Pons (tissue), 1 donor: ENCODE results near the gene RIMBP2.
"Not testable (repeated sequence)": the region's sequence is repeated elsewhere in the genome, so short reads cannot be mapped to it uniquely, and the experiment has no call there.

ENCODE experiments used
- DNase-seq: peaks from one replicate; pipeline ENCODE4 v3.0.0-alpha.2; 2016; ENCODE audit warnings: low spot score

The RIMBP2 gene

DNA sequence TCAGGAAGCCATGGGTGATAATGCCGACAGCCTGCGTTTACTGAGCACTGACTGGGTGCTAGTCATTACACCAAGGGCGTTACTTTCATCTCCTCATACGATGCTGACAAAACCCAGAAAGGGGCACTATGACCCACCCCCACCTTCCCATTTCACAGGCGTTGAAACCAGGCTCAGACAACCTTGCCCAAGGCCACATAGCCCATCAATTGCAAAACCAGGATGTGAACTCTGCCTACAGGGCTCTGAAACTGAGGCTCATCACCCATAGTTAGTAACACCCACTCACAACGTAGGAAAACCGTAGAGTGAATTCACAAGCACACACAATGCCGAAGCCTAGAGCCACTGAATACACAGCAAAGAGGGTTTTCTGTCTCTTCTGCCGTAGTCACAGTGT is 119.9 kb downstream of the RIMBP2 start:
- no peak for DNase-seq

DNA sequence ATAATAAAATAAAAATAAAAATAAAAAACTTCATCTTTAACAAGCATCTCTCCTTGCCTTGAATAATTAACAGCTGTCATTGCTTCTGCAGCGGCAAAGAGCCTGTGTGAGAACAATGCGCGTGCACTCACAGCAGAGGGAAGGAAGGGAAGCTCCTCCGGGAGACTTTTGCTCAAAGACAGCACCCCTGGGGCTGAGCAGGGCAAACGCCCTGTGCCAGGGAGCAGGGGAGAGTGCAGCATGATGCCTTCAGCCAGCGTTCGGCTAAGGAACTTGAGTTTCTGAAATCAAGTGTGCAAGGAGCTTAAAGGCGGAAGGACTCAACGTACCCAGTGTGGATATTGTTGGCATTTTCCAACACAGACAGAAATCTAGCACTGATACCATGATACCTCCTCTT is 120.5 kb downstream of the RIMBP2 start:
- DNase-seq, result no peak

DNA sequence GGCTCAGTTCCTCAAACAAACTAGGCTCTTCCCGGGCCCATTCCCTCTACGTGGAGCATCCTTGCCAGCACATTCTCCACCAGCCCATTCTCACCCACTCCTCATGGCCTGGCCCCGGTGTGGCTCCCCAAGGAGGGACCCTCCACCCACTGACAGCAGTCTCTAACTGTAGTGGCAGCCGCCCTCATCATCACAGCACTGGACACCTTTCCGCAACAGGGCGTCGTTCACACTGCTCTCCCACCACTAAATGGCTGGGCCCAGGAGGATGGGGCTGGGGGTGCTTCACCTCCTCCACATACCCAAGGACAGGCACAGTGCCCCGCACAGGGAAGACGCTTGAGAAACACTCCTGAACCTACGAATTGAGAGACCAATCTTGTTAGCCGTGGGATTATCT is 123.0 kb downstream of the RIMBP2 start:
- no peak for DNase-seq

DNA sequence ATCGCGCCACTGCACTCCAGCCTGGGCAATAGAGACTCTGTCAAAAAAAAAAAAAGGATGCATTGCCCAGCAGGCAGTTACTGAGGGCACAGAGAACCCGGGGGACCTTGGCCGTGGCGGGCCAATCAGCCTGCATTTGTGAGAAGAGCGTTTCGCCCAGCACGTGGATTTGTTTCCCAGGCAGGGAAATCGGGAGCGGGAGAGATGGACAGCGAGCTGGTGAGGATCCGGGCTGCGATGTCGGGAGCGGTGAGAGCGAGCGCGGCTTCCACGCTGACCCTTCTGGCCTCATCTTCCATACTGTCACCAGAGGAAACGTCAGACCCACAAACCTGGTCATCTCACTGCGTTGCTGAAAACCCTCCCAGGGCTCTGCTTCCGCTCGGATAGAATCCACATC is 123.5 kb downstream of the RIMBP2 start:
- no peak for DNase-seq

DNA sequence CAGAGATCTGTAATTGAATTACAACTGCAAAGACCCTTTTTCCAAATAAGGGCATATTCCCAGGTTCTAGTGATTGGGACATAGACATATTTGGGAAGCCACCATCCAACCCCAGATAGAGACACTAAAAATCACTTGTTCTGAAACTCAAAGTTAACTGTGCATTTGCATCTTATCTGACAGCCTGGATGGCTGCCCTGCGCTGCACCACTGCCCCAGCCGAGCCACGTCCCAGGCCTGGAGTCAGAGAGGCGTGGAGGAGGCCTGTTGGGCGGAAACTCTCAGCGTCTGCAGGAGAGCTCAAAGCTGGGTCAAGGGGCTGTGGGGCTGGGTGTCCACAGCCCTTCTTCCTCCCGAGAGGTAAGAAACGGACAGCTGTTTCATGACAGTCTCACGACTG is 124.4 kb downstream of the RIMBP2 start:
- no peak for DNase-seq

DNA sequence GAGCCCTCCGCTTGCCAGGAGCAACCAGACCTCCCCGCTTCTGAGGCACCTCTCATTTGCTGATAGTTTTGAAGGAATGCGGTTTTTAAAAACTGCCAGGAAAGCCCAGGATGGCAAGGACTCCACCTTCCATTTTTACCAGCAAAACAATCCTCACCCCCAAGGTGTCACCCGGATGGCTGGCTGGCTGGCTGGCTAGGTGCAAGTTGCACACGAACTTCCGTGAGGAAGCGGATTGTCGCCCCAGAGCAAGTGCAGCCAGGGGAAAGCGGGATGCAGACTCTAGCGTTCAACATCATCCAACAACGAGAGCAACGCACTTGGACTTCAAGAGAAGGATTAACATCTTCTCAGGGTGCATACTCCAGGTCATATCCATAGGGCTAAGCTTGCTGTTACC is 125.4 kb downstream of the RIMBP2 start:
- DNase-seq, result no peak

DNA sequence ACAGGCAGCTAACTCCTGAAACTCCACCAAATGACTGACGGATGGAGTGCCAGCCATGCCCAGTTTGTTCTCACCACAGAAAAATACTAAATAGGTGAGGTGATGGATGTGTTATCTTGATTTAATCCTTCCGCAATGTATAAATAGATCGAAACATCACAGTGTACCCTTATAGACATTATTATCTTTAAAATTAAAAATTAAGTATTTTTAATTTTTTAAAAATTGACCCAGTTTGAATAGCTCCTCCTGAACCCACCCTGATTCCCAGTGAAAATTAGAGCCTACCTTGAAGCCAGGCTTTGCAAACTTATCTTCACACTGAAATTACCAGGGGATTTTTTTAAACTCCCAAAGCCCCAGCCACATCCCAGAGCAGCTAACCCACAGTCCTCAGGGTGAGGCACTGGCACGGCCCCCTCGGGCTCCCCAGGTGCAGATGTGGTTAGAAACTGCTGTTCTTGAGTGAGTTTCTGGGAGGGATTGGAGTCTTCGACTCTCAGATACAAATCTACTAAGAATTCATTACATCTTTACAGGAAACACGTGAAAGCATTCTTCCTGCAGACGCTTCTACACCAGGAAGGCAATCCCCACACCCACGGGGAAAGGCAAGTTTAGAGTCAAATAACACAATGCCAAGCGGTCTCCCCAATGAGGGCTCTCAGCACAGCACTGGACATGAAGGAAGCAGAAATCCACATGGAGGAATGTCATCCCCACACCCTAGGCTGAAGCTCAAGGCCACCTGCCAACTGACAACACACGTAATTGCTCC is 126.4 kb downstream of the RIMBP2 start:
- no peak for DNase-seq

DNA sequence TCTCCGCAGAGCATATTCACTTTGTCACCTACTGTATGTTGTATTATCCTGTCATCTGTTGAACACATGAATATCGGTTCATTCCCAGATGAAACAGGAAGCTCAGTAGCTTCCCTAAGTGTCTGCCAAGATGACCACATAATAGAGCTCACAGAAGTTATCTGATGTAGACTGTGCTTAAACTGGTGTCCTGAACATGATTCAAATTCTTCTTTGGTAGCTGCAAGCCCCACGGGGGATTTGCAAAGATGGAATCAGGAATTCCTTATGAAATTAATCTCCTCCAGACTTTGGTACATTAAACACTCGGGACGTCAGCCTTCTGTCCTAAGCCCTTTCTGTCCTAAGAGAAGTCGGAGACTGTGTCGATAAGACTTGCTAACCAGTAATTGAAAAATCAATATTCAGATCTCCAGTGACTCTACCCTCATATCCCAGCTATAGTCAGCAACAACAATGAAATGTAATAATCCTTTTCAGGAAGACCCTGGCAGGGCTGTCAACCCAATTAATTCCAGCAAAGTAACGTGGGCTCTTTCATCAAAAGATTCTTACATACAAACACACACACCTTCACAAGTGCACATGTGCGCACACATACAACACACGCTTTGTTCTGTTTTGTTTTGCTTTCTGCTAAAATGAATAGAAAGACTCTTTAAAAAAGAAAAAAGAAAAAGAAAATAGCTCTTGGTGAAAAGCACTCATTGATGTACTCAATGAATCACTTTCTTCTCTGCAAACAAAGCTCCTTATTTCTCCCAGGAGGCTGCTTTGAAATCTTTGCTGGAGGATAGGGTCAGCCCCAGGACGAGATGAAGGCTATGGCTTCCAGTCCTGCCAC is 127.2 kb downstream of the RIMBP2 start:
- DNase-seq, result peak; percentile 36

DNA sequence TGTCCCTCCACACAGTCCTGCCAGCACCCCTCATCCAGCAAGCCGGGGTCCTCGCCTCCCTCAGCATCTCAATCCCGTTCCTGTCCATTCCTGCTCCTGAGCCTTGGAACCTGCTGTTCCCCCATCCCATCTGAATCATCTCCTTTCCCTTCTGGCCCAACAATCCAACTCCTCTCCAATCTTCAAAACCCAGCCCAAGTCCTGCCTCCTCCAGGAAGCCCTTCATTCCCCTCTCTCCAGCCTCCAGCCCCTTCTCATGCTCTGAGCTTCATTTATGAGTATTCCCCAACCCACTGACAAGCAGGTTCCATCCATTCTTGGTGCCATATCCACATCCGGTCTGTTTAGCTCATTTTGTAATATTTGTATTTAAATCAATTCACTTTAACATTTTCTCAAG is 128.1 kb downstream of the RIMBP2 start:
- DNase-seq, result no peak

DNA sequence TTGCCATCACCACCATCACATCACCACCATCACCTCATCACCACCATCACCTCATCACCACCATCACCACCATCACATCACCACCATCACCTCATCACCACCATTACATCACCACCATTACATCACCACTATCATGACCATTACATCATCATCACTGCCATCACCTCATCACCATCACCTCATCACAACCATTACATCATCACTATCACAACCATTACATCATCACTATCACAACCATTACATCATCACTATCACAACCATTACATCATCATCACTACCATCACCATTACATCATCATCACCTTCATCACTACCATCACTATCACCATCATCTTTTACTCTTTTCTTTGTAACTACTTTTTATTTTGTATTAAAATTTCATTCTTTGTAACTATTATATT is 131.6 kb downstream of the RIMBP2 start:
- not testable (repeated sequence) for DNase-seq

DNA sequence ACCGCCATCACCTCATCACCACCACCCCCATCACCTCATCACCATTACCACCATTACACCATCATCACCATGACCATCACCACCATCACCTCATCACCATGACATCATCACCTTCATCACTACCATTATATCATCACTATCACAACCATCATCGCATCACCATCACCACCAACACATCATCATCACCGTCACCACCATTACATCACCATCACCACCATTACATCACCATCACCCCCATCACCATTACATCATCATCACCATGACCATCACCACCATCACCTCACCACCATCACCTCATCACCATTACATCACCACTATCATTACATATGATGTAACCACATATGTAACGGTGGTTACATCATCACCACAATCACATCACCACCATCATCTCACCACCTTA is 132.3 kb downstream of the RIMBP2 start:
- no peak for DNase-seq

DNA sequence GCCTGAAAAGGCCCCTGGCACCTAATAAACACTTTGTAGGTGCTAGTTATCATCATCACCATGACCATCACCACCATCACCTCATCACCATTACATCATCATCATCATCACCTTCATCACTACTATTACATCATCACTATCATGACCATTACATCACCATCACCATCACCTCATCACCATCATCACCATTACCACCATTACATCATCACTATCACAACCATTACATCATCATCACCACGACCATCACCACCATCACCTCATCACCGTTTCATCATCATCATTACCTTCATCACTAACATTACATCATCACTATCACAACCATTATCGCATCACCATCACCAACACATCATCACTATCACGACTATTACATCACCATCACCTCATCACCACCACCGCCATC is 132.8 kb downstream of the RIMBP2 start:
- DNase-seq, result no peak

DNA sequence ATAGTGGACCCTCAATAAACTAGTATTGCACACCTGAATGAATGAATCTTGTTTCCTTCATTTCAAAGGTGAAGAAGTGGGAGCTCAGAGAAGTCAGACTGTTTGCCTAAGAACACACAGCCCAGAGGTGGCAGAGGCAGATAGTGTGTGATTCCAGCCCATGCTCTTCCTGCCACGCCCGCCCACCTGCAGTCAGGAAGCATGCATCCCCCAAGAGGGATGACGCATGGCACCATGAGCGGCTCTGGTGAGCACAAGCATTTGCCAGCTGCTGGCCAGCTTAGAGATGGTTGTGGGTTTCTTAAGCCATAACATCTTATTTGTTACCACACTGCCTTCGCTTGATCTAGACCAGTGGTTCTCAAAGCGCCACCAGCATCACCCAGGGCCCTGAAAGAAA is 133.8 kb downstream of the RIMBP2 start:
- no peak for DNase-seq

DNA sequence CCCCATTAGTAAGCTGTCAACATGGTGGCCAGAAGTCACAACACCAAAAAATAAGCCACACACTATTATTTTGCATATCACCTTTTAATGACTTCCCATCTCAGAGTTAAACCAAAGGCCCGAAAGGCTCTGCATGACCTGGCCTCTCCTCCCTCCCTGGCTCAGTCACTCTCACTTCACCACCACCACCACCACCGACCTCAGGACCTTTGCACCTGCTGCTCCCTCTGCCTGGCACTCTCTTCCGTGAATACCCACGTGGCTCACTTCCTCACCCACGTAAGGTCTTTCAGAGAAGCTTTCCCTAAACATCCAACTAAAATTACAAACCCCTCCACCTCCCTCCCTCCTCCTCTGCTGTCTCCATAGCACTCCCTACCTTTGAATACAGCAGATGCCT is 134.3 kb downstream of the RIMBP2 start:
- DNase-seq, result no peak

DNA sequence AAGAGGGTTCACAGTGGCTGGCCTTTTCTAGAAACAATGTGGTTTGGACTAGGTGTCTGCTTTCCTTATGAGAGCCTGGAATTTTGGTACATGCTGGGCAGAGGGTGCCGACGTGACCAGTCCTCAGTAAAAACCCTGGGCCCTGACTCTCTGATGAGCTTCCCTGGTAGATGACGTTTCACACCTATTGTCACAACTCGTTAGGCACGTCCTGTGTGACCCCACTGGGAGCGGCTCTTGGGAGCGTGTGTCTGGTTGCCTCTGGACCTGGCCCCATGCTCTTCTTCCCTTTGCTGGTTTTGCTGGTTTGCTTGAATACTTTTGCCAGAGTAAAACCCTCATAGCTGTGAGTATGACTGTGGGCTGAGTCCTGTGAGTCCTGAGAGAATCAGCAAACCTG is 136.9 kb downstream of the RIMBP2 start:
- DNase-seq, result no peak

DNA sequence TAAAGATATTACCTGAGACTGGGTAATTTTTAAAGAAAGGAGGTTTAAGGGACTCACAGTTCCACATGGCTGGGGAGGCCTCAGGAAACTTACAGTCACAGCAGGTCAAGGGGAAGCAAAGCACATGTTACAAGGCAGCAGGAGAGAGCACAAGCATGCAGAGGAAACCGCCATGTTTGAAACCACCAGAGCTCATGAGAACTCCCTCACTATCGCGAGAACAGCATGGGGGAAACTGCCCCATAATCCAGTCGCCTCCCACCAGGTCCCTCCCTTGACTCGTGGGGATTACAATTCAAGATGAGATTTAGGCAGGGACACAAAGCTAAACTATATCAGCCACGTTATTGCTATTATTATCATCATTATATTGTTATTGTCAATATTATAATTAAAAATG is 138.7 kb downstream of the RIMBP2 start:
- DNase-seq, result no peak

DNA sequence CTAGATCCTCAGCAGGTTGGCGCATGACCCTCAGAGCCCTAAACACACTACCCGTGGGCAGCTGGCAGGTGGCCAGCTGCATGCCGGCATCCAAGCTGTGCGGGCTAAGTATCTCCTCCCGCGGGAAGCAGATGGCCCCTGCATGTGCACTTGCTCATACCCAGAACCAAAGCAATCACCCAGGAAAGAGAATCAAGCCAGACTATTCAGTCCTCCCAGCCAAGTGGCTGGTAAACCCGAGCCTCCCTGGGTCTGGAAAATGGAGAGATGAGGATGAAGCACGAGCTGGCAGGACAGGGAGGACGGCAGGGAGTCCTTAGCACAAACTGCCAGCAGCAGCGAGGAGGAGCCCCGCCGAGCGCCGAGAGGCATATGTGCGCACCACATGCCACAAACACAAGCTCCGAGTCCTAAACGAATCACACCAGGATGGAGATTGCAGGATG is 139.7 kb downstream of the RIMBP2 start:
- no peak for DNase-seq

DNA sequence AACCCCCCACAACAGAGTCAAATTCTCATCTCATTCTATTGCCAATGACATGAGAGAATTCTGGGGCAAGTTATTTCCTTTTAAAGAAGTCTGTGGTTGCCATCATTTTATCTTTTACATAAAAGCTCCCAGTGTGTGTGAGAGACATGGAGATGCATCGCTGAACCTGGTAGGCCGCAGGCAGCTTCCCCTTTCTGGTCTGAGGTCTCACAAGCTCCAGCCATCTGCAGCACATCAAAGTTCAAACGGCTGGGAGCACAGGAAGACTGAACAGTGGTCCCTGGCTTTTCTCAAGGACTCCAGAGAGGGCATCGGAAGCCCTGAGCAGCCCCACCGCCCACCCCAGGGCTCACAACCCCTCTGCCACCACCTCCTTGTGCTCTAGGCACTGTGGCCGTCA is 141.7 kb downstream of the RIMBP2 start:
- no peak for DNase-seq

DNA sequence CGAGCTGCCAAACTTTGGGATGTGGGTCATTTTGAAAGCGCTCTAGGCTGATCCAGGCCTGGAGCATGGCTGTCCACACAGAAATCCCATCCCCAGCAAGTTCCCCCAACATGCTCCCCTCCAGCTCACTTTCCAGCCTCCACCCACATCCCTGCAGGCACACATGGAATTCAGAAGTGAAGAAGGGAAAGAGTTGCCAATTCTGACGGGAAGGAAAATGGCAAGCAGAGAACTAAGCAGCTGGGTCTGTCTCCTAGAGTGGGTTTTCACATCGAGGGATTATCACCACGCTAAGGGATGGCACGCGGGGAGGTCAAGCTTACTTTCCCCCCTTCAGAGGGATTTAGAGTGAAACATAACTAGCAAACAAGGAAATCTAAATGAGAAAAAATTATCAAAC is 142.3 kb downstream of the RIMBP2 start:
- DNase-seq, result no peak

DNA sequence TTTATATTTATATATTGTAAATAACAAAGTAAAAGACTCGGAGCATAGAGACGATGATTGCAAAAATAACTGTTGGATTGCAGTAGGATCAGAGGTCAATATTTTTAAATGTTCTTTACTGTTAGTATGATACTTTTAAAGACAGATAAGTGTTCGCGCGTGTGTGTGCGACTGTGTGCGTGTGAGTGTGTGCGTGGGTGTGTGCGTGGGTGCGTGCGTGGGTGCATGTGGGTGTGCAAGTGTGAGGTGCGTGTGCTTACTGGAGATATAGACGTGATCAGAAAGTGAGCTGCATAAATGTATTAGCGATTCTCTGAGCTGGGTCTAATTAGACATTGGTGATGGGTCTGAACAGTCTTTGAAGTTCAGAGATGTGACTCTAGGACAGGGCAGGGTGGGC is 142.9 kb downstream of the RIMBP2 start:
- DNase-seq, result no peak

DNA sequence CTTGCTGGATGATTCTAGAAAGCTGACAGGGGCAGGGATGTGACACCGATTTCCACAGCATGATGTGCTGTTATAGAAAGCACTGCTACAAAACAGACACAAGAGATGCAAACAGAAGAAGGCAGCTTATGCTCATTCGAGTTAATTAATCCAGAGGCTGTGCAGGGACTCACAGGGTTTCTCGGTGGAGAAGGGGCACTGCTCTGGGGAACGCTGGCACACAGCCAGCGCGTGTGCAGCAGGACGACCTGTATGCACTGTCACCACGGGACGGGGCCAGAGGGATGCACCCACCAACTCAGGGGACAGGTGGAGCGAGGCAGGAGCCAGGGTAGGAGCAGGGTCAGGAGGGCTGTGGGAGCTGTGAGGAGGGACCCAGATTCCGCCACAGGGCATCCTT is 143.5 kb downstream of the RIMBP2 start:
- no peak for DNase-seq

DNA sequence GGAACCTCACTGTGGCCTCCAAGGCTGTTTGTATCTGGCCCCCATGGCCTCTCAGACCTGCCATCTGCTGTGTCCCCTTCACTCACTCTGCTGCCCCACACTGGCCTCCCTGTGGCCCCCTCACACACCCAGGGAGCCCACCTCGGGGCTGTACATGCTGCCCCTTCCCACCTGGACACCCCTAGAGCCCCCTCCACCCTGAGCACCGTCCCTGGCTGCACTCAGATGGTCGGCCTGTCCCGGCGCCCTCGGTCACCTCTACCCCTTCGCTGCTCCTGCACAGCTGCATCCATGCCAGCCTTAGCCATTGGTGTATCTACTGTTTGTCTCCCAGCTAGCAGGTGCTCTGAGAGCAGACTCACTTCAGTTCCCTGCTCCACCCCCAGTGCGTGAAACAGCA is 144.4 kb downstream of the RIMBP2 start:
- no peak for DNase-seq

DNA sequence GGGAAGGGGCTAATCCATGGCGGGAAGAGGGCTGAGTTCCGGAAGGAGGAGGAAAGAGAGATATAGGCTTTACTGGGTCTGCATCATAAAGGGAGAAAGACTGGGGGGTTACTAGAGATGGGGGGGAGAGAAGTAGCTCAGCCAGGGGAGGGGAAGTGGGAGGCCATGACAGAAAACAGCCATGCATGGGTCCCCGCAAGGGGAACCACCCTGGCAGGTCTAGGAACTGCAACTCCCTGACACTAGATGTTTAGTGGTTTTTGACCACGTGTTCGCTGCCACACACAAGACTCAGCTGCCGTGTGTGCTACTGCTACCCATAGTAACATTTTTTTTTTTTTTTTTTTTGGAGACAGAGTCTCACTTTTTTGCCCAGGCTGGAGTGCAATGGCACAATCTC is 145.0 kb downstream of the RIMBP2 start:
- DNase-seq, result no peak

DNA sequence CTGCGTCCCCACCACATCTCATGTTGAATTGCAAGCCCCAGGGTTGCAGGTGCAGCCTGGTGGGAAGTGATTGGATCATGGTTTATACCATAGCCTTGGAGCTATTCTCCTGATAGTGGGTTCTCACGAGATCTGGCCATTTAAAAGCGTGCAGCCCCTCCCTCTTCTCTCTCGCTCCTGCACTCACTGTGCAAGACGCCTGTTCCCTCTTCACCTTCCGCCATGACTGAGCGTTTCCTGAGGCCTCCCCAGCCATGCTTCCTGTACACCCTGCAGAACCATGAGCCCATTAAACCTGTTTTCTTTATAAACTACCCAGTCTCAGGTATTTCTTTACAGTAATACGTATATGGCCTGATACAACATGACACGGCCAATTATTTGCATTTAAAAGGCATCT is 146.6 kb downstream of the RIMBP2 start:
- no peak for DNase-seq
